ENCODE measurements around the gene CDCP1.
"Not testable (repeated sequence)": the region's sequence is repeated elsewhere in the genome, so short reads cannot be mapped to it uniquely, and the experiment has no call there.

GRCh38 chr3:45078256-45078655 lies 67.9 kb downstream of the CDCP1 start:
- TF ChIP-seq POLR2AphosphoS5, CTCF (IDR thresholded peaks at IDR 0.05): not testable (repeated sequence)

All from gastroesophageal sphincter (tissue), 3 donors.